ENCODE measurements around the gene RELN. TPM values are rescaled to one million over a fixed set of nuclear protein-coding genes. Genes with fewer than 3 reads are reported as not detected.

RELN gene
- total RNA-seq (2021) (0.20 to 0.53 TPM (median 0.44 TPM) in 3 replicates), Bru-seq, nascent RNA (percentile 4 among the genes with signal in this experiment)
- long read RNA-seq, experiment 1 = 0 reads
- long read RNA-seq, experiment 2 = 0 reads
- long read RNA-seq, experiment 3 = 0 reads

DNA sequence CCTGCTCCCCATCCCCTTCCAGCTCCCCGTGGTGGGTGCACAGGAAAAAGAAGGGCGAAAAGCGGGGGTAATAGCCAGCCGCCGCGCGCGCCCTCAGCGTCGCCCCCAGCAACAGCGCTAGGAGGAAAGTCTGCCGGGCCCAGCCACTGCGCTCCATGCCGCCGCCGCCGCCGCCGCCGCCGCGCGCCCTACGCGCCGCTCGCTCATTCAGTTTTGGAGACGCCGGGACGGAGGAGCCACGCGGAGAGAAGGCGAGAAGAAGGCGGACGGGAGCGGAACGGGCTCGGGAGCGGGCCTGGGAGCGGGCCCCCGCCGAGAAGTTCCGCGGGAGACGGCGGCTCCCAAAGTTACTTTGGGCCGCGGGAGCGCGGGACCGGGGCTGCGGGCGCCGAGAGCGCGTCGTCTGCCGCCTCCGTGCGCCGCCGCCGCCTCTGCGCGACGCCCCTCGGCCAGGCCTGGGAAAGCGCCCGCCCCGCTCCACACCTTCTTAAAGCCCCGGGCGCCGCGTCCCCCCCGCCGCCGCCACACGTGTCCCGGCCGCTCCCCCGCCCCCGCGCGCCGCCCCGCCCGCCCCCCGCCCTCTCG, at the start of gene RELN:
TSS of gene RELN (minus strand) at position 459 of the 585 bp plus-strand sequence. CDS start at position 157, 302 bp downstream.
- Mint-ChIP-seq H3K36me3 (no peaks in the 10 kb centered on the region), H3K4me3 (peak within 1 kb of the TSS; percentile 82), H3K27me3 (ENCODE audit: low read depth) (peaks cover 76% of the 10 kb centered on the region), H3K9me3 (no peaks in the 10 kb centered on the region), H3K4me1 (peaks cover 9% of the 10 kb centered on the region), H3K27ac (no peak within 1 kb of the TSS)
- TF ChIP-seq GRHL2 (CRISPR knock-in tag; IDR thresholded peaks at IDR 0.05; ENCODE audit: insufficient replicate concordance, severe bottlenecking) (no peak), GTF2I (CRISPR knock-in tag; conservative IDR thresholded peaks at IDR 0.05) (no peak), HMGA2 (CRISPR knock-in tag; IDR thresholded peaks at IDR 0.05) (no peak), FOXK1 (CRISPR knock-in tag; IDR thresholded peaks at IDR 0.05) (0 out of 2 replicates have a peak, but pooled peaks have one; percentile 29), NFE2L1 (CRISPR knock-in tag; IDR thresholded peaks at IDR 0.05) (0 out of 2 replicates have a peak, but pooled peaks have one; percentile 9), NFATC4 (CRISPR knock-in tag; IDR thresholded peaks at IDR 0.05) (no peak), ETV6 (CRISPR knock-in tag; IDR thresholded peaks at IDR 0.05) (no peak)
- TF ChIP-seq, protein P1, sequence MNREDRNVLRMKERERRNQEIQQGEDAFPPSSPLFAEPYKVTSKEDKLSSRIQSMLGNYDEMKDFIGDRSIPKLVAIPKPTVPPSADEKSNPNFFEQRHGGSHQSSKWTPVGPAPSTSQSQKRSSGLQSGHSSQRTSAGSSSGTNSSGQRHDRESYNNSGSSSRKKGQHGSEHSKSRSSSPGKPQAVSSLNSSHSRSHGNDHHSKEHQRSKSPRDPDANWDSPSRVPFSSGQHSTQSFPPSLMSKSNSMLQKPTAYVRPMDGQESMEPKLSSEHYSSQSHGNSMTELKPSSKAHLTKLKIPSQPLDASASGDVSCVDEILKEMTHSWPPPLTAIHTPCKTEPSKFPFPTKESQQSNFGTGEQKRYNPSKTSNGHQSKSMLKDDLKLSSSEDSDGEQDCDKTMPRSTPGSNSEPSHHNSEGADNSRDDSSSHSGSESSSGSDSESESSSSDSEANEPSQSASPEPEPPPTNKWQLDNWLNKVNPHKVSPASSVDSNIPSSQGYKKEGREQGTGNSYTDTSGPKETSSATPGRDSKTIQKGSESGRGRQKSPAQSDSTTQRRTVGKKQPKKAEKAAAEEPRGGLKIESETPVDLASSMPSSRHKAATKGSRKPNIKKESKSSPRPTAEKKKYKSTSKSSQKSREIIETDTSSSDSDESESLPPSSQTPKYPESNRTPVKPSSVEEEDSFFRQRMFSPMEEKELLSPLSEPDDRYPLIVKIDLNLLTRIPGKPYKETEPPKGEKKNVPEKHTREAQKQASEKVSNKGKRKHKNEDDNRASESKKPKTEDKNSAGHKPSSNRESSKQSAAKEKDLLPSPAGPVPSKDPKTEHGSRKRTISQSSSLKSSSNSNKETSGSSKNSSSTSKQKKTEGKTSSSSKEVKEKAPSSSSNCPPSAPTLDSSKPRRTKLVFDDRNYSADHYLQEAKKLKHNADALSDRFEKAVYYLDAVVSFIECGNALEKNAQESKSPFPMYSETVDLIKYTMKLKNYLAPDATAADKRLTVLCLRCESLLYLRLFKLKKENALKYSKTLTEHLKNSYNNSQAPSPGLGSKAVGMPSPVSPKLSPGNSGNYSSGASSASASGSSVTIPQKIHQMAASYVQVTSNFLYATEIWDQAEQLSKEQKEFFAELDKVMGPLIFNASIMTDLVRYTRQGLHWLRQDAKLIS (CRISPR knock-in tag; IDR thresholded peaks at IDR 0.05; ENCODE audit: borderline replicate concordance) = no peak
- TF ChIP-seq, protein P2, sequence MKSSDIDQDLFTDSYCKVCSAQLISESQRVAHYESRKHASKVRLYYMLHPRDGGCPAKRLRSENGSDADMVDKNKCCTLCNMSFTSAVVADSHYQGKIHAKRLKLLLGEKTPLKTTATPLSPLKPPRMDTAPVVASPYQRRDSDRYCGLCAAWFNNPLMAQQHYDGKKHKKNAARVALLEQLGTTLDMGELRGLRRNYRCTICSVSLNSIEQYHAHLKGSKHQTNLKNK (CRISPR knock-in tag; IDR thresholded peaks at IDR 0.05) = no peak
- TF ChIP-seq, protein P3, sequence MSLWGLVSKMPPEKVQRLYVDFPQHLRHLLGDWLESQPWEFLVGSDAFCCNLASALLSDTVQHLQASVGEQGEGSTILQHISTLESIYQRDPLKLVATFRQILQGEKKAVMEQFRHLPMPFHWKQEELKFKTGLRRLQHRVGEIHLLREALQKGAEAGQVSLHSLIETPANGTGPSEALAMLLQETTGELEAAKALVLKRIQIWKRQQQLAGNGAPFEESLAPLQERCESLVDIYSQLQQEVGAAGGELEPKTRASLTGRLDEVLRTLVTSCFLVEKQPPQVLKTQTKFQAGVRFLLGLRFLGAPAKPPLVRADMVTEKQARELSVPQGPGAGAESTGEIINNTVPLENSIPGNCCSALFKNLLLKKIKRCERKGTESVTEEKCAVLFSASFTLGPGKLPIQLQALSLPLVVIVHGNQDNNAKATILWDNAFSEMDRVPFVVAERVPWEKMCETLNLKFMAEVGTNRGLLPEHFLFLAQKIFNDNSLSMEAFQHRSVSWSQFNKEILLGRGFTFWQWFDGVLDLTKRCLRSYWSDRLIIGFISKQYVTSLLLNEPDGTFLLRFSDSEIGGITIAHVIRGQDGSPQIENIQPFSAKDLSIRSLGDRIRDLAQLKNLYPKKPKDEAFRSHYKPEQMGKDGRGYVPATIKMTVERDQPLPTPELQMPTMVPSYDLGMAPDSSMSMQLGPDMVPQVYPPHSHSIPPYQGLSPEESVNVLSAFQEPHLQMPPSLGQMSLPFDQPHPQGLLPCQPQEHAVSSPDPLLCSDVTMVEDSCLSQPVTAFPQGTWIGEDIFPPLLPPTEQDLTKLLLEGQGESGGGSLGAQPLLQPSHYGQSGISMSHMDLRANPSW (CRISPR knock-in tag; conservative IDR thresholded peaks at IDR 0.05; ENCODE audit: low read depth) = no peak
- CTCF ChIA-PET = no interaction called here
- peak; percentile 49 for DNase-seq (ENCODE audit: low spot score)
- peak; percentile 61 for ATAC-seq
- POLR2A ChIA-PET = no interaction called here

DNA sequence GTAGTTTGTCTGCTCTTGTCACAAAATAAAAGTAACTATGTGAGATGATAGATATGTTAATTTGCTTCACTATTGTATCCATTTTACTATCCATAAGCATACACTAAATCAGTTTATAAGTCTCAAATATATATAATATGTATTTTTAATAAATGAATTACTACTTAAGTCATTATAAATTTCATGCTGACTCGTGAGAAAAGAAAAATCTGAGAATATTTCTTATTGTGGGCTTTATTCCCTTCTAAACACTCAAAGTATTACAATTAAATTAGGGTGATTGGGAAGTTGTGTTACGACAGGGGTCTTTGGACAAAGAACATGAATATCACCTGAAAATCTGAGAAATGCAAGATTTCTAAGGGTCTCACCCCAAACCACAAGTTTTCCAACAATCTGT, 48.7 kb upstream of the RELN start:
- ATAC-seq = no peak
- Mint-ChIP-seq H3K4me3 (no peak overlapping the region), H3K36me3 (peaks cover 7% of the 10 kb centered on the region), H3K27me3 (ENCODE audit: low read depth) (no peaks in the 10 kb centered on the region), H3K4me1 (peaks cover 5% of the 10 kb centered on the region; the same call in 1 of the 2 replicates), H3K27ac (no peak overlapping the region), H3K9me3 (peaks cover 13% of the 10 kb centered on the region)
- POLR2A ChIA-PET = no interaction called here
- CTCF ChIA-PET = no interaction called here
- TF ChIP-seq, protein P4, sequence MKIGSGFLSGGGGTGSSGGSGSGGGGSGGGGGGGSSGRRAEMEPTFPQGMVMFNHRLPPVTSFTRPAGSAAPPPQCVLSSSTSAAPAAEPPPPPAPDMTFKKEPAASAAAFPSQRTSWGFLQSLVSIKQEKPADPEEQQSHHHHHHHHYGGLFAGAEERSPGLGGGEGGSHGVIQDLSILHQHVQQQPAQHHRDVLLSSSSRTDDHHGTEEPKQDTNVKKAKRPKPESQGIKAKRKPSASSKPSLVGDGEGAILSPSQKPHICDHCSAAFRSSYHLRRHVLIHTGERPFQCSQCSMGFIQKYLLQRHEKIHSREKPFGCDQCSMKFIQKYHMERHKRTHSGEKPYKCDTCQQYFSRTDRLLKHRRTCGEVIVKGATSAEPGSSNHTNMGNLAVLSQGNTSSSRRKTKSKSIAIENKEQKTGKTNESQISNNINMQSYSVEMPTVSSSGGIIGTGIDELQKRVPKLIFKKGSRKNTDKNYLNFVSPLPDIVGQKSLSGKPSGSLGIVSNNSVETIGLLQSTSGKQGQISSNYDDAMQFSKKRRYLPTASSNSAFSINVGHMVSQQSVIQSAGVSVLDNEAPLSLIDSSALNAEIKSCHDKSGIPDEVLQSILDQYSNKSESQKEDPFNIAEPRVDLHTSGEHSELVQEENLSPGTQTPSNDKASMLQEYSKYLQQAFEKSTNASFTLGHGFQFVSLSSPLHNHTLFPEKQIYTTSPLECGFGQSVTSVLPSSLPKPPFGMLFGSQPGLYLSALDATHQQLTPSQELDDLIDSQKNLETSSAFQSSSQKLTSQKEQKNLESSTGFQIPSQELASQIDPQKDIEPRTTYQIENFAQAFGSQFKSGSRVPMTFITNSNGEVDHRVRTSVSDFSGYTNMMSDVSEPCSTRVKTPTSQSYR (CRISPR knock-in tag; IDR thresholded peaks at IDR 0.05) = no peak
- TF ChIP-seq ETV6 (CRISPR knock-in tag; IDR thresholded peaks at IDR 0.05) = no peak
- TF ChIP-seq TEAD1 (CRISPR knock-in tag; IDR thresholded peaks at IDR 0.05) = no peak
- TF ChIP-seq, protein P5, sequence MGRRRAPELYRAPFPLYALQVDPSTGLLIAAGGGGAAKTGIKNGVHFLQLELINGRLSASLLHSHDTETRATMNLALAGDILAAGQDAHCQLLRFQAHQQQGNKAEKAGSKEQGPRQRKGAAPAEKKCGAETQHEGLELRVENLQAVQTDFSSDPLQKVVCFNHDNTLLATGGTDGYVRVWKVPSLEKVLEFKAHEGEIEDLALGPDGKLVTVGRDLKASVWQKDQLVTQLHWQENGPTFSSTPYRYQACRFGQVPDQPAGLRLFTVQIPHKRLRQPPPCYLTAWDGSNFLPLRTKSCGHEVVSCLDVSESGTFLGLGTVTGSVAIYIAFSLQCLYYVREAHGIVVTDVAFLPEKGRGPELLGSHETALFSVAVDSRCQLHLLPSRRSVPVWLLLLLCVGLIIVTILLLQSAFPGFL (CRISPR knock-in tag; IDR thresholded peaks at IDR 0.05; ENCODE audit: borderline replicate concordance) = no peak
- TF ChIP-seq OVOL2 (CRISPR knock-in tag; IDR thresholded peaks at IDR 0.05; ENCODE audit: borderline replicate concordance) = no peak
- TF ChIP-seq ELF4 (CRISPR knock-in tag; IDR thresholded peaks at IDR 0.05; ENCODE audit: low read depth) = no peak
- TF ChIP-seq JUN (CRISPR knock-in tag; IDR thresholded peaks at IDR 0.05) = no peak
- DNase-seq (ENCODE audit: low spot score) = no peak
